Sigmoid colon (tissue), 7 donors: Measurements from ENCODE around the gene KCTD20. TPM values are rescaled to one million over a fixed set of nuclear protein-coding genes. Genes with fewer than 3 reads are reported as not detected.

Experiments
- DNase-seq: peaks from one replicate; pipeline ENCODE4 v3.0.0-alpha.2; 2019
- H3K27ac ChIP-seq, 4 donors: fragments of 200-600 bp; sonication (generic); one replicate each; pipeline ENCODE4 v1.5.1; 2016 to 2019; ENCODE audit warnings: mild to moderate bottlenecking in 1 of 4
- H3K27me3 ChIP-seq, 3 donors: fragments of 200-600 bp; sonication (generic); one replicate each; pipeline ENCODE4 v1.5.1; 2019; ENCODE audit warnings: mild to moderate bottlenecking in 1 of 3
- H3K36me3 ChIP-seq, 4 donors: fragments of 200-600 bp; sonication (generic); one replicate each; pipeline ENCODE4 v1.5.1; 2016 to 2019
- H3K4me1 ChIP-seq, 4 donors: fragments of 200-600 bp; sonication (generic); one replicate each; pipeline ENCODE4 v1.5.1; 2017 to 2019
- H3K4me3 ChIP-seq, 4 donors: fragments of 200-600 bp; sonication (generic); one replicate each; pipeline ENCODE4 v1.5.1; 2017 to 2019; ENCODE audit warnings: mild to moderate bottlenecking in 2 of 4, moderate library complexity in 1 of 4
- H3K9me3 ChIP-seq, 4 donors: fragments of 200-600 bp in 3 of 4; sonication (generic) in 3 of 4; one replicate each; pipeline versions ENCODE4 v1.5.1 to v1.6.1; 2013 to 2019
- CTCF ChIP-seq, 4 experiments: fragments of 450-650 bp in 3 of 4; fragments of 200-600 bp in 1 of 4; IDR thresholded peaks; one replicate each; pipeline ENCODE4 v1.5.1; 2016 to 2019; ENCODE audit warnings: antibody characterized with exemption in 4 of 4, mild to moderate bottlenecking in 3 of 4, moderate library complexity in 2 of 4
- EP300 ChIP-seq, 4 donors: sonication (generic); formaldehyde crosslinking; IDR thresholded peaks; one replicate each; pipeline ENCODE4 v1.6.1; 2017; ENCODE audit warnings: antibody characterized with exemption in 4 of 4
- POLR2A ChIP-seq, 2 donors: fragments of 450-650 bp; IDR thresholded peaks; one replicate each; pipeline ENCODE4 v1.6.1; 2016; ENCODE audit warnings: antibody characterized with exemption in 2 of 2, mild to moderate bottlenecking in 2 of 2, moderate library complexity in 2 of 2
- POLR2AphosphoS5 ChIP-seq, 4 donors: sonication (generic); formaldehyde crosslinking; IDR thresholded peaks; one replicate each; pipeline ENCODE4 v1.6.1; 2017; ENCODE audit warnings: antibody characterized with exemption in 4 of 4
- WGBS, 2 donors: extraction: QIAGEN DNeasy Blood & Tissue Kit; methylation state at CpG; one replicate each; pipeline ENCODE4 v1.1.7; 2013; 5-methylcytosine and 5-hydroxymethylcytosine counted together
- intact Hi-C: fragments of 100-400 bp; cut with DNase I; formaldehyde crosslinking; loops from one replicate; pipeline ENCODE4 v1.15.1; 2023
- polyA plus RNA-seq, 3 donors: library from polyadenylated mRNA; stranded (reverse); fragments of 200-250 nt; gene quantifications; one replicate each; pipeline ENCODE4 v1.2.3, GENCODE V29; 2013
- total RNA-seq, 4 donors: library from RNA; depleted of rRNA; stranded (reverse); fragments of >200 nt; gene quantifications; one replicate each; pipeline ENCODE4 v1.1.0, GENCODE V29; 2016
- donor health status: healthy with polysubstance abuse.
- donor health status: Bipolar disorder and iron deficiency.
- donor health status: healthy.

The KCTD20 gene
- total and polyA plus RNA-seq, 7 donors, result 12.0 to 71.3 (median 48.5) TPM

GRCh38 chr6:36464233-36464632 is 21.4 kb downstream of the KCTD20 start:
- WGBS, 2 donors, result 98% methylated on average over 1 of the region's 1 CpG
- intact Hi-C loops, result no loop called here
- peaks cover 0 to 28% (median 15%) of the 10 kb centered on the region in 4 donors for H3K4me1 ChIP-seq
- H3K9me3 ChIP-seq, result no peaks in the 10 kb centered on the region
- no peaks in the 10 kb centered on the region for H3K27me3 ChIP-seq
- no peak overlapping the region for H3K27ac ChIP-seq
- no peak overlapping the region for H3K4me3 ChIP-seq
- no peak for TF ChIP-seq EP300 (IDR thresholded peaks at IDR 0.05)
- no peaks in the 10 kb centered on the region for H3K36me3 ChIP-seq
- DNase-seq, result no peak

DNA sequence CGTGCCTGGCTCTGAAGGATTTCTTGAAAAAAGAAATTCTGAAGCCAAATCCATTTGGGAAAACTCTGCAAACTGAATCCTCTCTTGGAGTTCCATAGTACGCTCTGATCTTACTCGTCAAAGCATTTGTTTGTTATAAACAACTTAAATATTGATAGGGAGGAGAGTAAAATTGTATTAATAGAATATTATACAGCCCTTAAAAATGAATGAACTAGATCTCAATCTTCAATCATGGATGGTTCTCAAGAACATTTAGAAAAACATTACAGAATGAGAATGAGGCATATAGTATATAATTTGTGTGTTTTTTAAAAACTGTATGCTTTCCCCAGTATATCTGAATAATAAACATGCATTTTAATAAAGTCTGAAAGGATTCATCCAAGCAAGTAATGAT is 24.8 kb downstream of the KCTD20 start:
- Histone ChIP-seq H3K4me1 (peaks cover 0 to 7% (median 0%) of the 10 kb centered on the region in 4 donors), H3K9me3 (no peaks in the 10 kb centered on the region), H3K4me3 (no peak overlapping the region), H3K27me3 (no peaks in the 10 kb centered on the region), H3K27ac (no peak overlapping the region), H3K36me3 (peaks cover 0 to 26% (median 1%) of the 10 kb centered on the region in 4 donors)
- intact Hi-C loops, result no loop called here
- no peak for TF ChIP-seq CTCF (IDR thresholded peaks at IDR 0.05)
- no peak for TF ChIP-seq POLR2A (IDR thresholded peaks at IDR 0.05)
- no peak for TF ChIP-seq EP300 (IDR thresholded peaks at IDR 0.05)
- TF ChIP-seq POLR2AphosphoS5 (IDR thresholded peaks at IDR 0.05), result no peak
- no peak for DNase-seq
- 98 to 100% methylated on average over 3 of the region's 3 CpGs for WGBS, 2 donors

GRCh38 chr6:36469148-36469661 is 26.4 kb downstream of the KCTD20 start:
- H3K4me1 ChIP-seq, result no peaks in the 10 kb centered on the region
- no peak overlapping the region for H3K27ac ChIP-seq
- no peaks in the 10 kb centered on the region for H3K27me3 ChIP-seq
- H3K9me3 ChIP-seq, result no peaks in the 10 kb centered on the region
- intact Hi-C loops, result no loop called here
- WGBS, 2 donors, result 75 to 89% methylated on average over 6 of the region's 6 CpGs
- H3K4me3 ChIP-seq, result no peak overlapping the region
- TF ChIP-seq POLR2A (IDR thresholded peaks at IDR 0.05) (no peak), POLR2AphosphoS5 (IDR thresholded peaks at IDR 0.05) (no peak), CTCF (IDR thresholded peaks at IDR 0.05) (no peak)
- DNase-seq, result no peak
- peaks cover 0 to 37% (median 1%) of the 10 kb centered on the region in 4 donors for H3K36me3 ChIP-seq

GRCh38 chr6:36469946-36470345 is 27.1 kb downstream of the KCTD20 start:
- 93% methylated on average over 3 of the region's 3 CpGs for WGBS, 2 donors
- H3K36me3 ChIP-seq, result peaks cover 0 to 40% (median 1%) of the 10 kb centered on the region in 4 donors
- H3K27me3 ChIP-seq, result no peaks in the 10 kb centered on the region
- H3K4me1 ChIP-seq, result no peaks in the 10 kb centered on the region
- no peak for DNase-seq
- no peak overlapping the region for H3K4me3 ChIP-seq
- intact Hi-C loops, result no loop called here
- no peak for TF ChIP-seq POLR2AphosphoS5 (IDR thresholded peaks at IDR 0.05)
- TF ChIP-seq CTCF (IDR thresholded peaks at IDR 0.05), result no peak
- no peak for TF ChIP-seq POLR2A (IDR thresholded peaks at IDR 0.05)
- no peak for TF ChIP-seq EP300 (IDR thresholded peaks at IDR 0.05)
- no peaks in the 10 kb centered on the region for H3K9me3 ChIP-seq
- H3K27ac ChIP-seq, result no peak overlapping the region

GRCh38 chr6:36478051-36478526 is 35.3 kb downstream of the KCTD20 start:
- WGBS, 2 donors, result 80 to 96% methylated on average over 2 of the region's 2 CpGs

More at GRCh38 chr6:36478051-36478526, 35.3 kb downstream of the KCTD20 start:
- Histone ChIP-seq H3K27ac (no peak overlapping the region), H3K4me1 (no peaks in the 10 kb centered on the region), H3K9me3 (no peaks in the 10 kb centered on the region), H3K36me3 (peaks cover 0 to 73% (median 20%) of the 10 kb centered on the region in 4 donors), H3K27me3 (no peaks in the 10 kb centered on the region), H3K4me3 (no peak overlapping the region)
- DNase-seq, result no peak
- TF ChIP-seq POLR2AphosphoS5 (IDR thresholded peaks at IDR 0.05) (no peak), CTCF (IDR thresholded peaks at IDR 0.05) (no peak), POLR2A (IDR thresholded peaks at IDR 0.05) (no peak), EP300 (IDR thresholded peaks at IDR 0.05) (no peak)
- intact Hi-C loops, result no loop called here
